ENCODE data around the gene CXorf65.

CXorf65 gene

DNA sequence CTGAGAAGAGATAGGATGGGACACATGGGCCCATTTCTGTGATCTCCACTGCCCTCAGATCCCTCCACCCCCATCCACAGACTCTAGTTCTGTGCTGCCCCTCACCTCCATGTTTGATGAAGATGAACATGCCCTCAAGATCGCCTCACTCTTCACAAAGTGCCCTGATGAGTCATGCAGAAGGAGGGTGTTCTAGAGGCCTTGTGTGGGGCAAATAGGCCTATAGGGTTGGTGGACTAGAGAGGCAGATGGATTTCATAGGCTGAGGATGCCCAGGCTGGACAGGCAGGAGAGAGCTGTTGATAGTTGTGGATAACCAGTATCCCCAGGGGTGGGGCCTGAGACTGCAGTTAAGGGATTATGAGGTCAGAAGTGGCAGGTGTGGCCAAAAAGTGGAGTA is at the start of gene CXorf65:
Gene CXorf65 (minus strand): TSS at position 314 of the 400 bp plus-strand sequence. CDS start 184 bp downstream, at position 130.
- Histone ChIP-seq H3K4me3 (ENCODE audit: low read length) (no peak within 1 kb of the TSS), H3K36me3 (ENCODE audit: control insufficient read depth, insufficient read depth, low read length) (no peaks in the 10 kb centered on the region), H3K27me3 (ENCODE audit: control insufficient read depth, insufficient read depth, low read length) (peaks cover 12% of the 10 kb centered on the region), H3K4me1 (ENCODE audit: control insufficient read depth, insufficient read depth, low read length) (no peaks in the 10 kb centered on the region), H3K9ac (ENCODE audit: low read length) (no peak within 1 kb of the TSS), H3K27ac (ENCODE audit: low read depth, low read length) (no peak within 1 kb of the TSS)

DNA sequence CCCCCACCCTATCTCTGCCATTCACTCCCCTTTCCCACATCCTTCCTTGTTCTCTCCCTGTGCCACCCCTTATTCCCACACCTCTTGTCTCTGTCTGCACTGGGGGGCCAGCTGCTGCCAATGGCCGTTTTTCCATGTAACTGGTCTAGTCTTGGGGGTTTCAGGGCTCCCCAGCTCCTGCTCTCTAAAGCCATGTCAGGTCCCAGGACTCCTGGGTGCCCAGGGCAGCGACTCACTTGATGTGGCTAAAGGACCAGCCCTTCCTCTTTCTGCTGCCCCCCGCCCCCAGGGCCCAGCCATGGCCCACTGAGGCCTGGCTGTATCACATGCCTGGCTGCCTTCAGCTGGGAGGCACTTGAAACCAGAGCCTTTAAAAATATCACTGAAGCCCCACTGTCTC is 48.1 kb upstream of the CXorf65 start:
- no peaks in the 10 kb centered on the region for H3K4me1 ChIP-seq (ENCODE audit: control insufficient read depth, insufficient read depth, low read length)
- H3K36me3 ChIP-seq (ENCODE audit: control insufficient read depth, insufficient read depth, low read length): no peaks in the 10 kb centered on the region
- H3K27ac ChIP-seq (ENCODE audit: low read depth, low read length): no peak overlapping the region
- peaks cover 3% of the 10 kb centered on the region for H3K27me3 ChIP-seq (ENCODE audit: control insufficient read depth, insufficient read depth, low read length)
- no peak overlapping the region for H3K9ac ChIP-seq (ENCODE audit: low read length)
- H3K4me3 ChIP-seq (ENCODE audit: low read length): no peak overlapping the region

DNA sequence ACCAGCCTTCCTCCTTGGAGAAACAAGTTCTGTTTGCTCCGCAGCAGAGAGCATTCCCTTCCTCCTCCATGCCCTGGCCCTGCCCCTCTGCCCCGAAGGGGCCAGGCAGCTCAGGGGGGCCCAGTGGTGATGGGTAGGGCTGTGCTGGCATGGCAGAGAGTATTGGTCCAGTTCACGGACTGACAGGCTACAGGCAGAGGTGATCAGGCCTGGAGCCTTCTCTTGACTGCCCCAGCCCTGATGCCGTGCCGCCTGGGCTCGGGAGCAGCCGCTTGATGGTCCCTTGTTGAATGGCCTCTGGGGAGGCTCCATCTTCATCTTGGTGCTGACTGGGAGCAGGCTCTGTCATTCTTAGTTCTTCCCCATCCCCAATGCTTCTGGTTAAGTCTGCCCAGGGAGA is 47.7 kb upstream of the CXorf65 start:
- peaks cover 3% of the 10 kb centered on the region for H3K27me3 ChIP-seq (ENCODE audit: control insufficient read depth, insufficient read depth, low read length)
- H3K9ac ChIP-seq (ENCODE audit: low read length): no peak overlapping the region
- no peaks in the 10 kb centered on the region for H3K4me1 ChIP-seq (ENCODE audit: control insufficient read depth, insufficient read depth, low read length)
- H3K36me3 ChIP-seq (ENCODE audit: control insufficient read depth, insufficient read depth, low read length): no peaks in the 10 kb centered on the region
- no peak overlapping the region for H3K27ac ChIP-seq (ENCODE audit: low read depth, low read length)
- no peak overlapping the region for H3K4me3 ChIP-seq (ENCODE audit: low read length)

DNA sequence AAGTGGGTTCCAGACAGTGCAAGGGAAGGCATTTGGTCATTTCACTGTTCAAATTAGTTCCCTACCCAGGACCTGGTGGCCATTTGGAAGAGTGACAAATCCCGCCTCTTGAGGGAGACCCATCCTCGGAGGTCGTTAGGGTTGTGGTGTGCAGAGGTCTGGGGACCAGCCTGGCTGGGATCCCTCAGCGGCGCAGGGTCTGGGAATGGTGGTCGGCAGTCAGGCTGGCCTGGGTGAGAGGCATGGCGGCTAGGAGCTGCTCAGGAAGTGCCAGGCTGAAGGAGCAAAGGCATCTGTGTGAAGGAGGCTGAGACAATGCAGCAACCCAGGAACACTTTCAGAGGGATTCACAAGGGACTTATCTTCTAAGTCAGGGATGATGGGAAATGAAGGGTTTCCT is 44.8 kb upstream of the CXorf65 start:
- H3K36me3 ChIP-seq (ENCODE audit: control insufficient read depth, insufficient read depth, low read length): no peaks in the 10 kb centered on the region
- no peak overlapping the region for H3K27ac ChIP-seq (ENCODE audit: low read depth, low read length)
- H3K4me3 ChIP-seq (ENCODE audit: low read length): no peak overlapping the region
- peaks cover 3% of the 10 kb centered on the region for H3K27me3 ChIP-seq (ENCODE audit: control insufficient read depth, insufficient read depth, low read length)
- no peaks in the 10 kb centered on the region for H3K4me1 ChIP-seq (ENCODE audit: control insufficient read depth, insufficient read depth, low read length)
- H3K9ac ChIP-seq (ENCODE audit: low read length): no peak overlapping the region

DNA sequence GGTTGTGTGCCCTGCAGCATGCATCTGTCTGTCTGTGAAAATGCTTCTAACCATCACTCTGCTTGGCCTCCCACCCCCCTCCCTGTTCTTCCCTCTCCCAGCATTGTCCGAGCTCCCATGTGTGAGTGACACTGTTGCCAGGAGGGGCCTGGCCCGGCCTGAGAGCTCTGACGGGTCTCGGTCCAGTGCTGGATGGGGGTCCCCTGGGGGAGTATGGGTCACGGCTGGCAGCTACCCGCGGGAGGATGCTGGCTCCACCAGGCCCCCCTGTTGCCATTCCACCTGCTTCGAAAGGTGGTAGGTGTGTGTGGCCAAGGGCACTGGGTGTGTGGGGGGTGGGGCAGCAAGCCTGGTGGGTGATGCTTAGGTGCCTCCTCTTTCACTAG is 41.7 kb upstream of the CXorf65 start:
- peaks cover 2% of the 10 kb centered on the region for H3K4me1 ChIP-seq (ENCODE audit: control insufficient read depth, insufficient read depth, low read length)
- no peaks in the 10 kb centered on the region for H3K36me3 ChIP-seq (ENCODE audit: control insufficient read depth, insufficient read depth, low read length)
- no peak overlapping the region for H3K4me3 ChIP-seq (ENCODE audit: low read length)
- H3K9ac ChIP-seq (ENCODE audit: low read length): no peak overlapping the region
- H3K27ac ChIP-seq (ENCODE audit: low read depth, low read length): no peak overlapping the region
- no peaks in the 10 kb centered on the region for H3K27me3 ChIP-seq (ENCODE audit: control insufficient read depth, insufficient read depth, low read length)

DNA sequence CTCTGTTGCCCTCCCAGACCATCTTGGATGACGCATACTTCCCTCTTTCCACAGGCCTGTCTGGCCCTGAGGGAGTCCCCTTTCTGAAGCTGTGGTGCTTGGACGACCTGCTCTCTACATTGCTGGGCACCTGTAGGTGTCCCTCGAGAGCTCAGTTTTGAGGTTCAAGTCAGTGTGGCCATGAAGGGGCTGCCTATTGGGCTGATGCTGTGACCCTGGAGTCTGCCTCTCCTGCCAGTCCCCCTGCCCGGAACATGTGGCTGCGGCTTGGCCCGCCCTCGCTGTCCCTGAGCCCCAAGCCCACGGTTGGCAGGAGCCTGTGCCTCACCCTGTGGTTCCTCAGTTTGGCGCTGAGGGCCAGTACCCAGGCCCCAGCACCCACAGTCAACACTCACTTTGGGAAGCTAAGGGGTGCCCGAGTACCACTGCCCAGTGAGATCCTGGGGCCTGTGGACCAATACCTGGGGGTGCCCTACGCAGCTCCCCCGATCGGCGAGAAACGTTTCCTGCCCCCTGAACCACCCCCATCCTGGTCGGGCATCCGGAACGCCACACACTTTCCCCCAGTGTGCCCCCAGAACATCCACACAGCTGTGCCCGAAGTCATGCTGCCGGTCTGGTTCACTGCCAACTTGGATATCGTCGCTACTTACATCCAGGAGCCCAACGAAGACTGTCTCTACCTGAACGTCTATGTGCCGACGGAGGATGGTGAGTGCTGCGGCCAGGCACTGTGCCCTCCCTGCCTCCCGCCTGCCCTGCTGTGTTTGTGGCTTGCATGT is 41.1 kb upstream of the CXorf65 start:
- Histone ChIP-seq H3K9ac (ENCODE audit: low read length) (no peak overlapping the region), H3K4me1 (ENCODE audit: control insufficient read depth, insufficient read depth, low read length) (peaks cover 3% of the 10 kb centered on the region), H3K36me3 (ENCODE audit: control insufficient read depth, insufficient read depth, low read length) (no peaks in the 10 kb centered on the region), H3K27me3 (ENCODE audit: control insufficient read depth, insufficient read depth, low read length) (no peaks in the 10 kb centered on the region), H3K4me3 (ENCODE audit: low read length) (no peak overlapping the region), H3K27ac (ENCODE audit: low read depth, low read length) (no peak overlapping the region)

DNA sequence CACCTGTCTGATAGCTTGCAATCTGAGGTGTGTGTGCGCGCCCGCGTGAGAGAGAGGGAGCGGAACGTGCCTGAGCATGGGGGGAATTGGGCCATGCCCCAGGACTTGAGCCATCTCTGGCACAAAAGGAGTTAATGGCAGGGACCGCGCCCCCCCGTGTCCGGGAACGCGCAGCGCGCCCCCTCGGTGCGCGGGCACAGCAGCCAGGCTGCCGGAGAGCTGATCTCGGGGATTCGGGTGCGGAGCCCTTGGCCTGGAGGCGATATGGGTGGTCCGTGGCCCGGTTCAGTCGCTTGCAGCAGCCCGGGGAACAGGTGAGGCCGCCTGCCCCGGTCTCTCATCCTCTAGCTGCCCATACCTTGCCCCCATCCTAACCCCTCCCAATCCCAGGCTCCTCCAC is 38.1 kb upstream of the CXorf65 start, which contains the start of gene NLGN3:
Gene NLGN3 (plus strand): TSS at position 191 of the 400 bp plus-strand sequence. CDS start 2,909 bp downstream, outside the sequence.
- no peak within 1 kb of the TSS for H3K27ac ChIP-seq (ENCODE audit: low read depth, low read length)
- H3K4me3 ChIP-seq (ENCODE audit: low read length): peak within 1 kb of the TSS; percentile 29
- H3K9ac ChIP-seq (ENCODE audit: low read length): no peak within 1 kb of the TSS
- peaks cover 4% of the 10 kb centered on the region for H3K36me3 ChIP-seq (ENCODE audit: control insufficient read depth, insufficient read depth, low read length)
- H3K4me1 ChIP-seq (ENCODE audit: control insufficient read depth, insufficient read depth, low read length): peaks cover 3% of the 10 kb centered on the region
- H3K27me3 ChIP-seq (ENCODE audit: control insufficient read depth, insufficient read depth, low read length): no peaks in the 10 kb centered on the region

DNA sequence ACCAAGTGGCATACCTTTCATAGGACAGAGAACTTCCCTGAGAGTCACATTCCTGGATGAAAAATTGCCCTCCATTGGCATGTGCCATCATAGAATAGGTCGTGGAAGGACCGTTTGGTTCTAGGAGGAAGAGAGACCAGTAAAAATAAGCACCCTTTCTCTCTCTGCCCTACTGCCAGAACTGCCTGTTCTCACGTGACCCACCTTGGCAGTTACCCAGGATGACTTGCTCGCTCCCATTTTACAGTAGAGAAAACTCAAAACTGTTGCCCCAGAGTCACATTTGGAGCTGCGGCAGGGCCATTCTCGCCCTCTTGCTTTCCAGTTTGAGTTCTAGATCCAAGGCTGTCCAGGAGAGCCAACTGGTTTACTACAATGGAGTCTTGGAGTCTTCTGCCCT is 37.0 kb upstream of the CXorf65 start:
- peaks cover 3% of the 10 kb centered on the region for H3K4me1 ChIP-seq (ENCODE audit: control insufficient read depth, insufficient read depth, low read length)
- peaks cover 4% of the 10 kb centered on the region for H3K36me3 ChIP-seq (ENCODE audit: control insufficient read depth, insufficient read depth, low read length)
- no peak overlapping the region for H3K4me3 ChIP-seq (ENCODE audit: low read length)
- H3K9ac ChIP-seq (ENCODE audit: low read length): no peak overlapping the region
- H3K27ac ChIP-seq (ENCODE audit: low read depth, low read length): no peak overlapping the region
- no peaks in the 10 kb centered on the region for H3K27me3 ChIP-seq (ENCODE audit: control insufficient read depth, insufficient read depth, low read length)

DNA sequence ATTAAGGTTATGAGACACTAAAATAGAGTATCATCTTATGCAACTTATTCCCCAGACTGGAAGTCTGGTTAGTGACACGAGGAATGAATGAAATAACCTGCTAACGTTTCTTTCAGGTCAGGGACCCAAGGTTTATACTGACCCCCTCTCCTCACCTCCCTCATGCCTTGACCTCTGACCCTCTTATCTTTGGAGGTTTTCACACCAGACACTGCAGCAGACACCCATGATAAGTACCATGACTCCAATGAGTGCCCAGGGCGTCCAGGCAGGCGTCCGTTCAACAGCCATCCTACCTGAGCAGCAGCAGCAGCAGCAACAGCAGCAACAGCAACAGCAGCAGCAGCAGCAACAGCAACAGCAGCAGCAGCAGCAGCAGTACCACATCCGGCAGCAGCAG is 33.9 kb upstream of the CXorf65 start:
- peaks cover 18% of the 10 kb centered on the region for H3K36me3 ChIP-seq (ENCODE audit: control insufficient read depth, insufficient read depth, low read length)
- no peak overlapping the region for H3K4me3 ChIP-seq (ENCODE audit: low read length)
- peaks cover 3% of the 10 kb centered on the region for H3K27me3 ChIP-seq (ENCODE audit: control insufficient read depth, insufficient read depth, low read length)
- no peak overlapping the region for H3K9ac ChIP-seq (ENCODE audit: low read length)
- H3K4me1 ChIP-seq (ENCODE audit: control insufficient read depth, insufficient read depth, low read length): peaks cover 3% of the 10 kb centered on the region
- no peak overlapping the region for H3K27ac ChIP-seq (ENCODE audit: low read depth, low read length)

DNA sequence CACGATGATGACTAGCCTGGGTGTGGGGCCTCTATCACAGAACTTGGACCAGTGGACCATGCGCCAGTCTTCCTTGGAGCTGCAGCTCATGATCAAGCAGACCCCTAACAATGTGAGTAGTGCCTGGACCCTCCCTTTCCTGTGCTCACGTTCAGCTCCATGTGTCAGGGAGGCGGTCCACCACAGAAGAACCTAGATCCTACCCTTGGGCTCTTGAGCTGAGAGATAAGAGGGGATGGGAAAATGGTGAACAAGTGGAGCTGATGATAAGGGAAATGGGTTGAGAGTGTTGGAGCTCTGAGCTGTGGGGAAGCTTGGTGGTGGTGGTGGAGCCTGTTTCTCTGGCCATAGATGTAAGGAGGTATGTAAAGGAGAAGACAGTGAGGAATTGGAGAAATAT is 25.0 kb upstream of the CXorf65 start:
- Histone ChIP-seq H3K4me1 (ENCODE audit: control insufficient read depth, insufficient read depth, low read length) (no peaks in the 10 kb centered on the region), H3K27ac (ENCODE audit: low read depth, low read length) (no peak overlapping the region), H3K9ac (ENCODE audit: low read length) (no peak overlapping the region), H3K4me3 (ENCODE audit: low read length) (no peak overlapping the region), H3K27me3 (ENCODE audit: control insufficient read depth, insufficient read depth, low read length) (peaks cover 5% of the 10 kb centered on the region), H3K36me3 (ENCODE audit: control insufficient read depth, insufficient read depth, low read length) (peaks cover 17% of the 10 kb centered on the region)

DNA sequence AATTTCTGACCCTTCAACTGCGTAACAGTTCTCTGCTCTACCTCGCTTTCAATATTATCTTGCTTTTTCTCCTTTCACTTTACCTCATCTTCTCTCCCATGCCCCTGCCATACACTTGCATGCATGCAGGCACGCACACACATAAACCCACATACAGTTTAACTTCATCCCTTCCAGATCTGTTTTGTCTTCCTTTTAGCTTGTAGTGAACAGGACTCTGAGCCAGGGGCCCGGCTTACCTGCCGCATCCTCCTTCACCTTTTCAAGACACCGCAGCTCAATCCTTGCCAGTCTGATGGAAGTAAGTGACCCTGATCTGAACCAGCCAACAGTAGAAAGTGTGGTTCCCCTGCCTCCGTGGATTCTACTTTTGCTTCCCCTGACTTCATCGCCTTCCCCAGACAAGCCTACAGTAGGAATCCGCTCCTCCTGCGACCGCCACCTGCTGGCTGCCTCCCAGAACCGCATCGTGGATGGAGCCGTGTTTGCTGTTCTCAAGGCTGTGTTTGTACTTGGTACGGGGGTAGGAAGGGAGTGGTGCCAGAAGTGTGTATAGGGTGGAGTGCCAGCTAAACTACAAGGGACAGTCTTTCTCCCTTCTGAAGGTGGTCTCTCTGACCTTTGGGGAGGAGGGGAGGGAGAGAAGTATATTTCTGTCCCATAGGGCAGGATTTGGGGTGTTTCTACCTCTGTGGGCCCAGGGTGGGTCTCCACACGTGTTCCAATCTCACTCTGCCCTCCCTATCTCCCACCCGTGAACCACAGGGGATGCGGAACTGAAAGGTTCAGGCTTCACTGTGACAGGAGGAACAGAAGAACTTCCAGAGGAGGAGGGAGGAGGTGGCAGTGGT is 22.6 kb upstream of the CXorf65 start:
- no peak overlapping the region for H3K27ac ChIP-seq (ENCODE audit: low read depth, low read length)
- H3K9ac ChIP-seq (ENCODE audit: low read length): no peak overlapping the region
- peaks cover 23% of the 10 kb centered on the region for H3K36me3 ChIP-seq (ENCODE audit: control insufficient read depth, insufficient read depth, low read length)
- H3K4me3 ChIP-seq (ENCODE audit: low read length): no peak overlapping the region
- peaks cover 3% of the 10 kb centered on the region for H3K27me3 ChIP-seq (ENCODE audit: control insufficient read depth, insufficient read depth, low read length)
- H3K4me1 ChIP-seq (ENCODE audit: control insufficient read depth, insufficient read depth, low read length): no peaks in the 10 kb centered on the region

DNA sequence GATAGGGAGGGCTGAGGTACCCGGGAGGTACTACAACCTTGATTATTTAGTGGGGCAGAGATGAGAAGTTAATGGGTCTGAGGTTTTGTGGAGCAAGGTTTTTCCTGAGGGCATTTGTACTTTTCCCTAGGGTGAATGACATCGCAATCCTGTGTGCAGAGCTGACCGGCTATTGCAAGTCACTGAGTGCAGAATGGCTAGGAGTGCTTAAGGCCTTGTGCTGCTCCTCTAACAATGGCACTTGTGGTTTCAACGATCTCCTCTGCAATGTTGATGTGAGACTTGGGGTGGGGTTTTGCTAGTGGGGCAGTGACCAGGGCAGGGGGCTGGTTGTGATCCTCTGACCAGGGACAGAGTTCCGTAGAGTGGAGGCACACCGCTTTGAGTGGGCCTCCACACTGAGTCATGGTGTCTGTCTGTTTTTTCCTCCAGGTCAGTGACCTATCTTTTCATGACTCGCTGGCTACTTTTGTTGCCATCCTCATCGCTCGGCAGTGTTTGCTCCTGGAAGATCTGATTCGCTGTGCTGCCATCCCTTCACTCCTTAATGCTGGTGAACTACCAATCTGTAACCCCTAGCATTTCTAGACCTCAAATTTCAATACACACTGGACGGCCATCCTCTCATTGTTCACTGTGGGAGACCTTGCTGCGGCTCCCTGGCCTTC is 21.8 kb upstream of the CXorf65 start:
- Histone ChIP-seq H3K36me3 (ENCODE audit: control insufficient read depth, insufficient read depth, low read length) (peaks cover 26% of the 10 kb centered on the region), H3K9ac (ENCODE audit: low read length) (no peak overlapping the region), H3K27me3 (ENCODE audit: control insufficient read depth, insufficient read depth, low read length) (peaks cover 3% of the 10 kb centered on the region), H3K27ac (ENCODE audit: low read depth, low read length) (no peak overlapping the region), H3K4me1 (ENCODE audit: control insufficient read depth, insufficient read depth, low read length) (no peaks in the 10 kb centered on the region), H3K4me3 (ENCODE audit: low read length) (no peak overlapping the region)

All from rectal smooth muscle tissue (tissue), 1 donor.